RWPE2 (cell line): ENCODE measurements around the gene PPM1M.
A peak's percentile ranks its signal among the peaks of the same experiment; 100 is the strongest.
"Not testable (repeated sequence)": the region's sequence is repeated elsewhere in the genome, so short reads cannot be mapped to it uniquely, and the experiment has no call there.

Experiments
- ATAC-seq: fragments of 200-7000 bp; cut with Tn5 transposase; 3 replicates; pipeline ENCODE4 v1.9.1; 2021; ENCODE audit warnings: low read depth
- DNase-seq: peaks from one replicate; pipeline ENCODE4 v3.0.0-alpha.2; 2020; ENCODE audit warnings: low spot score
- H3K27ac ChIP-seq: fragments of 450-650 bp; 2 replicates; pipeline ENCODE4 v1.5.1; 2017; ENCODE audit warnings: mild to moderate bottlenecking; ENCODE audit not compliant: poor library complexity, severe bottlenecking
- H3K27me3 ChIP-seq: fragments of 250-450 bp; sonication (Bioruptor Pico); 2 replicates; pipeline ENCODE4 v1.5.1; 2021; ENCODE audit warnings: mild to moderate bottlenecking, moderate library complexity; ENCODE audit not compliant: insufficient read depth, poor library complexity, severe bottlenecking
- H3K36me3 ChIP-seq: fragments of 250-450 bp; sonication (Bioruptor Pico); 2 replicates; pipeline ENCODE4 v1.5.1; 2020; ENCODE audit warnings: low read depth, mild to moderate bottlenecking, moderate library complexity
- H3K4me1 ChIP-seq: fragments of 250-450 bp; sonication (Bioruptor Pico); 2 replicates; pipeline ENCODE4 v1.5.1; 2021; ENCODE audit warnings: mild to moderate bottlenecking, moderate library complexity; ENCODE audit not compliant: insufficient read depth, poor library complexity, severe bottlenecking
- H3K4me3 ChIP-seq: fragments of 250-450 bp; sonication (Bioruptor Pico); 2 replicates; pipeline ENCODE4 v1.5.1; 2021; ENCODE audit warnings: mild to moderate bottlenecking, moderate library complexity; ENCODE audit not compliant: severe bottlenecking
- H3K9me3 ChIP-seq: fragments of 250-450 bp; sonication (Bioruptor Pico); 2 replicates; pipeline ENCODE4 v1.5.1; 2021; ENCODE audit warnings: mild to moderate bottlenecking, moderate library complexity; ENCODE audit not compliant: severe bottlenecking
- CTCF ChIP-seq: fragments of 450-650 bp; IDR thresholded peaks from one replicate; pipeline ENCODE4 v1.5.1; 2017; ENCODE audit warnings: mild to moderate bottlenecking, moderate library complexity; ENCODE audit not compliant: poor library complexity, severe bottlenecking

The PPM1M gene

GRCh38 chr3:52270252-52270754 is 24.7 kb downstream of the PPM1M start:
- Histone ChIP-seq H3K4me3 (no peak overlapping the region), H3K4me1 (peaks cover 18% of the 10 kb centered on the region), H3K9me3 (no peaks in the 10 kb centered on the region), H3K27ac (no peak overlapping the region), H3K27me3 (no peaks in the 10 kb centered on the region), H3K36me3 (peaks cover 99% of the 10 kb centered on the region)
- no peak for DNase-seq
- no peak for TF ChIP-seq CTCF
- ATAC-seq = no peak

GRCh38 chr3:52272172-52272571 is 26.6 kb downstream of the PPM1M start:
- DNase-seq, H3K9me3 ChIP-seq, H3K27ac ChIP-seq, H3K4me3 ChIP-seq, ATAC-seq, H3K27me3 ChIP-seq: not testable (repeated sequence)
- peaks cover 92% of the 10 kb centered on the region for H3K36me3 ChIP-seq
- peaks cover 27% of the 10 kb centered on the region for H3K4me1 ChIP-seq

- DNase-seq (no peak), ATAC-seq (no peak)
- Histone ChIP-seq H3K4me1 (peaks cover 22% of the 10 kb centered on the region), H3K9me3 (no peaks in the 10 kb centered on the region), H3K27me3 (no peaks in the 10 kb centered on the region), H3K4me3 (no peak overlapping the region), H3K36me3 (peaks cover 85% of the 10 kb centered on the region), H3K27ac (no peak overlapping the region)
- no peak for TF ChIP-seq CTCF
Measured at GRCh38 chr3:52272831-52273230, 27.3 kb downstream of the PPM1M start.

- H3K27ac ChIP-seq, H3K27me3 ChIP-seq, H3K4me3 ChIP-seq, H3K9me3 ChIP-seq, DNase-seq, ATAC-seq: not testable (repeated sequence)
- peaks cover 66% of the 10 kb centered on the region for H3K36me3 ChIP-seq
- H3K4me1 ChIP-seq = peaks cover 29% of the 10 kb centered on the region
Measured at GRCh38 chr3:52274781-52275180, 29.2 kb downstream of the PPM1M start.

GRCh38 chr3:52277071-52277964 is 31.8 kb downstream of the PPM1M start:
- no peaks in the 10 kb centered on the region for H3K27me3 ChIP-seq
- no peaks in the 10 kb centered on the region for H3K9me3 ChIP-seq
- peak overlapping the region; percentile 89 for H3K4me3 ChIP-seq
- ATAC-seq = peak; percentile 33; the same call in 1 of the 3 replicates
- no peak for TF ChIP-seq CTCF
- DNase-seq = no peak
- H3K4me1 ChIP-seq = peaks cover 27% of the 10 kb centered on the region
- H3K36me3 ChIP-seq = peaks cover 42% of the 10 kb centered on the region
- peak overlapping the region; percentile 82 for H3K27ac ChIP-seq
